ENCODE measurements around the gene CREG2.

CREG2 gene

GRCh38 chr2:101305492-101306078, 81.7 kb downstream of the CREG2 start:
- DNase-seq = peak; percentile 68

GRCh38 chr2:101305035-101305434, 82.3 kb downstream of the CREG2 start:
- no peak for DNase-seq

DNA sequence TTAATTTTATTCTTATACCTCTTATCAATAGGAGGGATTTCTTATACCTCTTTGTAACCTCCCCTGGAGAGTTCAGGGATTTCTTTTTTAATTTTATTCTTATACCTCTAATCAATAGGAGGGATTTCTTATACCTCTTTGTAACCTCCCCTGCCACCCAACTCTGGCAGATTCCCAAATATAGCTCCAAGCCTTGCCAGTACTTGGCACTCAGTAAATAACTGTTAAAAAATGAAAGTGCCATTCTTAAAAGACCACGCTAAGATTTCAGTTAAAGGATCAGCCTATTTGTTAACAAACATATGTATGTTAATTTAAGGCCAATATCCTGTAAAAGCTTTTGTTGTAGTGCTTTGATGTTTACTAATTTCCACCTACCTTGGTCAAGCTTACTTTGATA, 83.6 kb downstream of the CREG2 start:
- no peak for DNase-seq

GRCh38 chr2:101302016-101302415, 85.3 kb downstream of the CREG2 start:
- no peak for DNase-seq

DNA sequence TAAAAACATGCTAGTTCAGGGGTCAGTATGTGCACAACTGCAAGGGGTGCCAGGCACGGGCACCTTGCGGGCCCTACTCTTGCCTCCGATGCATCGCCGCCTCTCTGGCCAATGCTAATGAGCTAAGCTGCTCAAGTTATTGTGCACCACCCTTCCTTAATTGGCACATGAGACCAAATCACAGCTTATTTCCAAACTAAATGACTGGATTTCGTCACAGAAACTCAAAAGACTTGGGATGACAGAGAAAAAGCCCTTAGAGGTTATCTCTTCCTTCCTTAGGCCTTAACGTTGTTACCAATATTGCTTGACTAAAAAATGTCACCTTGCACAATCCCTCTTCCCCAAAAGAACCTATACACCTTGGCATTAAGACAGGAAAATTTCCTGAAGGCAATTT, 86.5 kb downstream of the CREG2 start:
- DNase-seq = peak; percentile 42

- DNase-seq = no peak
Measured at GRCh38 chr2:101300164-101300563, 87.1 kb downstream of the CREG2 start.

DNA sequence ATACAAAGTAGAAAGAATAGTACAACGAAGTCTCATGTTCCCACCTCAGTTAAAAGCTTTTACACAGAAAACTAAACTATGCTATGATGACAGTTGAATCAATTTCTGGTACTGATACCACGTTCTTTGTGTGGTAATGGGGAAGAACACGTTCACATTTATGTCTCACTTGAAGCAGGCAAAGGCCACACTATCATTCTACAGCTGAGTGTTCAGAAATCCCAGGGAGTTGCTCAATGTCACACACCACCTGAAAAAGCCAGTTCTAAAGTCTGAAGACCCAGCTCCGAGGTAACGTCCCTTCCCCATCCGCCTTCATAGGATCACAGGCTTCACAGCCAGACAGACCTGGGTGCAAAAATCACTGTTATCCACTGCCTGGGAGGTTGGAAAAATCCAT, 87.7 kb downstream of the CREG2 start:
- no peak for DNase-seq

DNA sequence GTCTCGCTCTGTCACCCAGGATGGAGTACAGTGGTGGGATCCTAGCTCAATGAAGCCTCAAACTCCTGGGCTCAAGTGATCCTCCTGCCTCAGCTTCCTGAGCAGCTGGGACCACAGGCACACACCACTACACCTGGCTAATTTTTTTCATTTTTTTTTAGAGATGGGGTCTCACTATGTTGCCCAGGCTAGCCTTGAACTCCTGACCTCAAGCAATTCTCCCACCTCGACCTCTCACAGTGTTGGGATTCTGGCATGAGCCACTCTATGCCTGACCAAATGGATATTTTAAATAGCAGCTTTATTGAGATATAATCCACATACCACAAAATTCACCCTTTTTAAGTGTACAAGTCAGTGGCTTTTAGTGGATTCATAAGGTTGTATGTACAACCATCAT, 89.9 kb downstream of the CREG2 start:
- no peak for DNase-seq

GRCh38 chr2:101296371-101296770, 90.9 kb downstream of the CREG2 start:
- DNase-seq = no peak

DNA sequence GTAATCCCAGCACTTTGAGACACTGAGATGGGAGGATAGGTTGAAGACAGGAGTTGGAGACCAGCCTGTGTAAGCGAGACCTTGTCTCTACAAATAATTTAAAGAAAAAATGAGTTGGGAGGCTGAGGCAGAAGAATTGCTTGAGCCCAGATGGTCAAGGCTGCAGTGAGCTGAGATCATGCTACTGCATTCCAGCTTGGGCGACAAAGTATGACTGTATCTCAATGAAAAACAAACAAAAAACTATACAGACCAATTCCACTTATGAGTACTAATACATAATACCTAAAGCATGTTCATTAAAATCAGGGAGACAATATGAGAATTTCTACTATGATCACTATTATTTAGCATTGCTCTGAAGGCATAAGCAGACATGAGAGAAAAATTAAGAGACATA, 91.4 kb downstream of the CREG2 start:
- no peak for DNase-seq

Measured in suppressor macrophage treated with lipopolysaccharide for 4 hours (primary cell).